ENCODE measurements around the gene MAP3K13.

DNA sequence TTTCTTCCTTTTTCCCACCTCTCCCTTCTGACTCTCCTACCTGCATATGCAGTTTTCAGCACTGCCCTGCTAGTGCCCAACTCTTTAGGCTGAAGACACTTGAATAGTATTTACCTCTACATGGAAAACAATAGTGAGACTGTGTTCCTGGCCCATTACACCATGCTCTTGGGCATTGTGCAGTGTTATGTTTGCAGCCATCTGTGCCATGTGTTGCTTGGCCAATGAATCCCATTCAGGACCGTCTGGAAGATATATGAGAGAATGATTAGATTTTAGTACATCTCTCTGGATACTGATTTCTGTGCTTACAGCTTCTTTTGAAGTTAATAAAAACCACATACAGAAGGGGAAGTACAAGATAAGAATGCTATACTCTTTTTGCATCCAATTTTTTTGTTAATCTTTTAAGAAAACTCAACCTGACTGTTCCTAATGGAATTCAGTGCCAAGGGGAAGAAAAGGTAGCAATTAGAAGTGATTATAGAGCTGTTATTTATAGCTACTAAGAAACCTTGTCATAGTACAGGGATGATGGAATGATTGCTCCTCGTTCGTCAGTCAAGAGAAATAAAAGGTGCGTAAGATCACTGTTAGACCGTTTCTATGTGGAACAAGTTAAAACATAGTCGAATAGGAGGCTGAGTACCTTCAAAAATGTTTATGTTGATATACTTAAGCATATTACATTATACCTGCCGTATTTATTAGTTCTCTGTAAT lies 77.0 kb downstream of the MAP3K13 start:
- TF ChIP-seq, protein P1, sequence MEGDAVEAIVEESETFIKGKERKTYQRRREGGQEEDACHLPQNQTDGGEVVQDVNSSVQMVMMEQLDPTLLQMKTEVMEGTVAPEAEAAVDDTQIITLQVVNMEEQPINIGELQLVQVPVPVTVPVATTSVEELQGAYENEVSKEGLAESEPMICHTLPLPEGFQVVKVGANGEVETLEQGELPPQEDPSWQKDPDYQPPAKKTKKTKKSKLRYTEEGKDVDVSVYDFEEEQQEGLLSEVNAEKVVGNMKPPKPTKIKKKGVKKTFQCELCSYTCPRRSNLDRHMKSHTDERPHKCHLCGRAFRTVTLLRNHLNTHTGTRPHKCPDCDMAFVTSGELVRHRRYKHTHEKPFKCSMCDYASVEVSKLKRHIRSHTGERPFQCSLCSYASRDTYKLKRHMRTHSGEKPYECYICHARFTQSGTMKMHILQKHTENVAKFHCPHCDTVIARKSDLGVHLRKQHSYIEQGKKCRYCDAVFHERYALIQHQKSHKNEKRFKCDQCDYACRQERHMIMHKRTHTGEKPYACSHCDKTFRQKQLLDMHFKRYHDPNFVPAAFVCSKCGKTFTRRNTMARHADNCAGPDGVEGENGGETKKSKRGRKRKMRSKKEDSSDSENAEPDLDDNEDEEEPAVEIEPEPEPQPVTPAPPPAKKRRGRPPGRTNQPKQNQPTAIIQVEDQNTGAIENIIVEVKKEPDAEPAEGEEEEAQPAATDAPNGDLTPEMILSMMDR (conservative IDR thresholded peaks at IDR 0.05; ENCODE audit: low read depth, low read length) = no peak
- TF ChIP-seq EZH2 (IDR thresholded peaks at IDR 0.05; ENCODE audit: low read length, unreplicated experiment) (no peak), EZH2phosphoT487 (IDR thresholded peaks at IDR 0.05; ENCODE audit: borderline replicate concordance, low read length) (no peak)
